ENCODE results near the gene SLC25A29.
"Not testable (repeated sequence)": the region's sequence is repeated elsewhere in the genome, so short reads cannot be mapped to it uniquely, and the experiment has no call there.

The SLC25A29 gene

DNA sequence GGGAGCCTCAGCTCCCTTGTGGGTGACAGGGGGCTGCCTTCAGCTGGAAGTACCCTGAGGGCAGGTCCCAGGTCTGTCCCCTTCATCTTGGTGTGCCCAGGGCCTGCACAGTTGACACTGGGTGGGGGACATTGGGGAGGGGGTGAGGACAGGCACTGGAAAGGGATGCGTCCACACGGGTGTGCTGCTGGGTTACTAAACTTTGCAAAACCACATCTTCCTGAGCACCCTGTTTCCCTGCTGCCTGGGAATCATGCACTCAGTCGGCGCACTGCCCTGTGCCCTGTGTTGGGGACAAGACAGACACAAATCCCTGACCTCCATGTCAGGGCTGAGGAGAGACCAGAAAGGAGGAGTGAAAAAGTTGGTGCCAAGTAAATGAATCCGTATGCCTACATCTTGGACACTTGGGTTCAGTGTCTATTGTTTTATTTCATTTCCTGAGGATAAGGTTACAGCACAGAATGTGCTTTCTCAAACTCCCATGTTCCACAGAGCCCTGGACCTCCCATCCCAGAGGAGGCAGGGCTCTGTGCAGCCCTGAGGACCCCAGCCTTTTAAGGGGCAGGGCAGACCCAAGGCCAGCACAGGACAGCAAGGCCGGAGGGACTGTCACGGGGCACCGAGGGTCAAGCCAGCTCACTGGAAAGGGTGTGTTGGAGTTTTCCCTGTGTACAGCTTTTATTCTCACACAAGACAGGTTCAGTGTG is 2.9 kb upstream of the SLC25A29 start:
- no peak for DNase-seq

DNA sequence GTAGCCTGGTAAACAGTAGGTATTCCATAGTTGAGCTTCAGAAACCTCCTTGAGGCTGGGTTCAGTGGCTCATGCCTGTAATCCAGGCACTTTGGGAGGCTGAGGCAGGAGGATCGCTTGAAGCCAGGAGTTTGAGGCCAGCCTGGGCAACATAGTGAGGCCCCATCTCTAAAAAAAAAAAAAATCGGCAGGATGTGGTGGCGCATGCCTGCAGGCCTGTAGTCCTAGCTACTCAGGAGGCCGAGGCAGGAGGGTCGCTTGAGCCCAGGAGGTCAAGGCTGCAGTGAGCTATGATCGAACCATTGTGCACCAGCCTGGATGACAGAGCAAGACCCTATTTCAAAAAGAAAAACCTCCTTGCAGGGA is 2.2 kb upstream of the SLC25A29 start:
- DNase-seq = not testable (repeated sequence)

DNA sequence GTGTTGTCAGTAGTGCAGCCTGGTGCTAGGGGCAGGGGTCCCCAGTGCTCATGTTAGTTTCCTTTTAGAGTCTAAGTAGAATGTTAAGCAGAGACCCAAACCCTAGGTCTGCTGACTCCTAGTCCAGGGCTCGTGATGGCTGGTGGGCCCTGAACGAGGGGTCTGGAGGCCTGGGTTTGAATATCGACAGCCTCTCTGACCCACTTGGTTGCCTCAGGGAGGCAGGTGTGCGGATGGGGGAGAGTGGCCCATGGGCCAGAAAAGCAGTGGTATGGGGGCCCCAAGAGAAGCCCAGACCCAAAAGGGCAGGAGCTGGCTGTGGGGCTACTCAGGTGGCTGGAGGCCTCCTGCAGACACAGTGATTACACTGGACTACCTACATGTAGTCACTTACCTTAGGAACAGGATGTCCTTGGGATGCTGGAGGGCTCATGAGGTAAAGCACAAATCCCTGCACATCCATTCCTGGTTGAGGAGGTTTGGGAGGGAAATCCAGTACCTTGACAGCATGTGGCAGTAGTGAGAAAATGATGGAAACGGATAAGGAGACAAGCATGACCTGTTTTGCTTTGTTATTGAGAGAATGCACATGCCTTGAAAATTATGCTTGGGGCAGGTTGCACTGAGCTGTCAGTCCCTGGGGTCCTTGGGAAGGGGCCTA is 1.7 kb upstream of the SLC25A29 start:
- no peak for DNase-seq

DNA sequence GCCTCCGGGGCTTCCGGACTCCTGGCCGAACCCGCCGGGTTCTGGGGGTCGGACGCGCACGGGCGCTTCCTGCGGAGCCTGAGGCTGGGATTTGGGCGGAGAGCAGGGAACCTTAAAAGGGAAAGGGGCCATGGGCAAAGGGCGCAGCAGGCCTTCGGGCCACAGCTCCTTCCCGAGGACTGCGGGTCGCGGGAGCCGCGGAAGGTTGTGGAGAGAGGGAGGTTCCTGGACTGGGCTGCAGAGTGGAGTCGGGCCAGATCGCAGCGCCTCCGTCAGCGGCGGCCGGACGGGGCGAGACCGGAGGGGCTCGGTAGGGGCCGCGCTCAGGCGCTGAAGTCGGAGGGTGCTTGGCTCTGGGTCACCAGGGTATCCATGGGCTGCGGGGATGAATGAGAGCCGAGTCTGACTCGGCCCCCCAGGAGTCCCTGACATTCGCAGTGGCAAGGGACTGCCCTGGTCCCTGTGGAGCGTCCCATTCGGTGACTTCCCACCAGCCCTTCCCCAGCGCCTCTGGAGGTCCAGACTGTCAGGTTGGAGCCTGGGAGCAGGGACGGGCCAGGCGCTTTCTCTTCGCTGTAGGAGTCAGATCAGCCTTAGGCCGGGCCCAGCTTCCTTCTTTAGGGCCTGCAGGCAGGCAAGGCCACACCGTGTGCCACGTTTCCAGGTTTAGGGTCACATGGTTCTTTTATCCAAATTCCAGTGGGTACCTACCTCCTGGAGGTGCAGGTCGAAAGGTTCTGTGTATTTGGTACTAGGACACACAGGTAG is 938 bp upstream of the SLC25A29 start:
- DNase-seq = no peak

DNA sequence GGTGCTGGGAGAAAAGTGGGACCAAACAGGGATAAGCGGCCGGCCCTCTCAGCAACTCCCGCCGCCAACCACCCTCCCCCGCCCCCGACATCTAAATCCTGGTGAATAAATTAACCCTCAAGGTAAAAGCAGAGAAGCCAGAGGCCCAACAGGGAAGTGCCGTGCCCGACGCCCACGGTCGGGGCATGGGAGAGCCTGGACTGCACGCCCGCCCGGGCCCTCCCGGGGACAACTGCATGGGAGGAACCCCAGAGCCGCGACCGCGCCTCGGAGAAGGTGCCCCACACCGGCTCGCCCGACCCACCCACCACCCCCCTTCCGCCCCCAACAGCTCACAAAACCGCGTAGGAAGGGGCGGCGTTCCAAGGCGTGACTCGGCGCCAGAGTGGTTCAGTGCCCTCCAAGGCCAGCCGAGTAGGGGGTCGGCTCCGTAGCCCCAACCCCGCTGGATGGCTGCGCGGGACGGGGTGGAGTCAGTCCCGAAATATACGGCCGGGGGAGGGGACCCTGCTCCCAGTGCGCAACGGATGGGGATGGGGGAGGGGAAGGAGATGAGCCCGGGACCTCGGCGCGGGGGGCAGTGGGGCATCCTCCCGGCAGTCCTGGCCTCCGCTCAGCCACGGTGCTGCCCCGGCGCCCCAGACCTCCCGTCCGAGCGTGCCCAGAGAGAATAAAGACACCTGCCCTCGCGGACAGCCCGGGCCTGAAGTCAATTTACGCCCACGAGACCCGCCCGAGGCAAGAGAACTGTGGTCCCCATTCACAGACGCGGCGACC is 732 bp downstream of the SLC25A29 start:
- DNase-seq = peak; percentile 64

DNA sequence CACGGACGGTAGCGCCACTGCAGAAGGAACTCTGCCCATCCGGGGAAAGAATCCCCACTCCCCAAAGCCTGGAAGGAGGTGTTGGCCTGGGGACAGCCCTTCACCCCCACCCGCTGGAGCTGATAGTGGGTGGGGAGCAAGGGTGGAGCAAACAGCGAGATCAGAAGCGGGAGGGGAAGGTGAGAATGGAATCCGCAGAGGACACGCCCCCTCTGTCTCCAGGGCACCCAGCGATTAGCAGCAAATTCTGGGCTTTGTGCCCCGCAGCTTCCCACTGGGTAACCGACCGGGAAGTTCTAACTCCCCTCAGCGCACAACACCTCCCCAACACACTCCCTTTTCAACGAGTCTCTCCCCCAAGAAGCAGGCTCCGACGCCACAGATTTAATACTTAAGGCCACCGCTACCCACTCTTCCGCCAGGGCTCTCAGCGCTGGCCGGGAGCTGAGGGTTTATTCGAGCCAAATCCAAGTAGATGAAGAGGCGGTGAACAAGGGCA is 1.4 kb downstream of the SLC25A29 start:
- no peak for DNase-seq

DNA sequence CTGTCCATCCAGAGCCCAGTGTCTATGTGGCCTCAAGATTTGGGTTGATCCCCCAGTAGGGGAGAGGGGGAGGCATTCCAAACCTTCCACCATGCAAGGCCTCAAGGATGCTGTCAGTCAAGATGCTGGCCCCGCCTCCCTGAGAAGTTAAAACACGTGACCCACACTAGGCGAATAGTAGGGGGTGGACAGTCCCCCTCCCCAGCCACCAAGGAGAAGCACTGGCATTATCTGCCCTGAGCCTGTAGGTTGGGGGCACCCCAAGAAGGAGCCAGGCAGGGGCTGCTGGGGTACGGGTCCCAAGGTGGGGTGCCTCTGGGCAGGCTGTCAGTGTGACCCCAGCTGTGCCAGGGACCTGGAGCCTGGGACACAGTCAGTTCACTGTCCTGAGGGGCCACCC is 2.3 kb downstream of the SLC25A29 start:
- no peak for DNase-seq

DNA sequence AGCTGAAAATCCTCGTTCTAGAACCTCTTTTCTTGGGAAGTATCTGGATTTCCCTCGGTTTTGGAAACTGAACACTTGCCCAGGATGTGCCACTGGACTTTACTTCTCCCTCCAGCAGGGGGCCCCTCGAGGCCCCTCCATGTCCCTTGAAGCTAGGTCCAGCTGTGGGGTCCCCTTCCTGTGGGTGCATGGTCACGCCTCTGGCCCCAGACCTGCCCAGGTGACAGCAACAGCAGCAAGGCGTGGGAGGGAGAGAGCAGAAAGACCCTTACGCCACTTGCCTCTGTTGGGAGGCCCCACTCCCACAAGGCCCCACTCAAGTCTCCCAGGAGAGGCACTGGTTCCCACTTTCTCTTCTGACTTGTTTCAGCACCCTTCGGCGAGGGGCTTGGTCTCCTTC is 3.1 kb downstream of the SLC25A29 start:
- no peak for DNase-seq

DNA sequence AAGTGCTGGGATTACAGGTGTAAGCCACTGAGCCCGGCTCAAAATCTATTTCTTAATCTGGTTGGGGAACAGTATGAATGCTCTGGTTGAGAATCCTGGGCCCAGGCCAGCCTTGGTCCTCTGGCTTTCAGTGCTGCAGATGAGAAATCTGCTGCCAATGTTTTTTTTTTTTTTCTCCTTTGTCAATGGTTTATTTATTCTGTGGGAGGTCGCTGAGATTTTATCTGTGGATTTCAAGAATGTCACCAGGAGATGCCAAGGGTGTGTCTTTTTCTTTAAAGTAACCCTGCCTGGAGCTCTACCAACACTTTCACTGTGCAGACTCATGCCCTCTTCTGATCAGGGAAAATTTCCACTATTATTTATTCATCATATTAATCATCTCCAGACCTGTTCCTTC is 3.6 kb downstream of the SLC25A29 start:
- no peak for DNase-seq

DNA sequence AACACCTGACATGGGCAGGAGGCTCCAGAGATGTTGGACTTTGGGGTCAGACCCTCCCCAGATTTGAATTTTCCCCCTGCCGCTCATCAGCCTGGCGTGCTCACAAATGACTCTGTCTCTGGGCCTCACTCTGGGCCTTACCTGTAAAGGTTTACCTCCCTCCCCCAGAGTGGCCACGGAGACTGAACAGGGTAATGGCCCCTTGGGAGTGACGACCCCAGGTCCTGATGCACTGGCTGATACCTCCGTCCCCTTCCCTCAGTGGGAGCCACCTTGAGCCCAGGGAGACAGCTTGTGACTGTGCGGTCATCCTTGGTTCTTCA is 7.0 kb downstream of the SLC25A29 start:
- no peak for DNase-seq

DNA sequence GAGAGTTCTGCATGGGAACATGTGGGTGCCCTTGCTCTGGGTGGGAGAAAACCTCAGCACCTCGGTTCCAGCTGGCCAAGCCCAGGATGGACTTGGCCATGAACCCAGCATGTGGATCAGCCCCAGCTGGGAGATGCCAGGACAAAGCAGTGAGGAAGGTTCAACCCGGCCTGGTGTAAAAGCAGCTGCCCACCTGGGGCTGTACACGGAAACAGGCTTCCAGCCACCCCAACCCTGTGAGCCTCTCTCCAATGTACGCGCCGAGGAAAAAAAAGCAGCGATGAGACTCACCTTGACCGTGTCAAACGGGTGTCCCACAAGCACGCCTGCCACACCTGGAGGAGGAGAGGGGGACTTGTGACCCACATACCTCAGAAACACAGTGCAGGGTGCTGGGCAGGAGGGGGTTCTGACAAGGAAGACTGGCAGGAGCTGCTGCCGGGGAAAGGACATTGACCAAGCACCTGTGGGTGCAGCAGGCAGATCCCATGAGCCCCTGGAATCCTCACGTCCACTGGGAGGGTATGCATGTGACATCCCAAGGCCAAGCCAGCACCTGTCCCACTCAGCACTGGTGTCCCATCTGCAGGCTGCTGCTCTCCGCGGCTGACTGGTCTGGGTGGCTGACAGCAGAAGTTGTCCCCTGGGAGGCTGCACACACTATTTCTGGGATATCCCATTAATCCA is 7.5 kb downstream of the SLC25A29 start:
- DNase-seq = no peak

DNA sequence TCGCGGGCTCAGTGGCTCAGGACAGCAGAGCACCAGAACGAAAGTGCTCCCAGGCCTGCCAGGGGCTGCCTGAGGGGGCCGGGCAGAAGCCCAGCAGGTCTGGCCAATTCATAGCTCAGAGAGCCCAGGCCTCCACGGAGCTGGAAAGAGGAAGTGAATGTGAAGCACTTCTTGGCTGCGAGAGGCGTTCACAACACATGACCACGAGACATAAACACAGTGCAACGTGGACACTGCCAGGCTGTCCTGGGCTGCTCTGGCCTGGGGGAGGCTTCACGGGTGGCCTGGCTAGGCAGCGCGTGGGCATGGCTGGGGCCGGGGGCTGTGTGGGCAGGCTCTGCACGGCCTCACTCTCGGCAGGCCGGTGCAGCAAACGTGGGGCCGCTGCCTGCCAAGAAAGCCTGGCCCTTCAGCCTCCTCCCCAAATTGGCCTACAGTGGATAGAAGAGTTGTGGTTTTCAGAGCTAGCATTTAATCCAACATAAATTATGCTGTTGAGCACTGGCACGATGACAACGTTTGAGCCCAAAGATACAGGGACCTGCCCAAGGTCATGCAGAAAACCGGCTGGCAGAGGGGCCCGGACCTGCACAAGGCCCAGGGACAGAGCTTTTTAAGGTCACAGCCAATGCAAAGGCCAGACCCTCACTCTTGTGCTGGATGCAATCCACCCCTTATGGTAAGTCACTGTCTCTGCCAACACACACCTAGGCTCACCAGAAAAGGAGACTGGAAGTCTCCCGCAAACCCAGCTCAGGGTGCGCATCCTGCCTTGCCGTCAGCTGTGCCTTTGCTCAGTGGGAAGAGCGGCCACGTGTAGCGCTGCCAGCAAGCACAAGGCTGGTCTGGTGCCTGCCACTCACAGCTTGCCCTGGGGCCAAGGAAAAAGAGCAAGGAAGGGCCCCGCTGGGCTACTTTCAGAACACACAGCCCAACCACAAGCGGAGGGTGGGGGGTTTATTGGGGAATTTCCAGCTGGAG is 8.6 kb downstream of the SLC25A29 start:
- DNase-seq = no peak

DNA sequence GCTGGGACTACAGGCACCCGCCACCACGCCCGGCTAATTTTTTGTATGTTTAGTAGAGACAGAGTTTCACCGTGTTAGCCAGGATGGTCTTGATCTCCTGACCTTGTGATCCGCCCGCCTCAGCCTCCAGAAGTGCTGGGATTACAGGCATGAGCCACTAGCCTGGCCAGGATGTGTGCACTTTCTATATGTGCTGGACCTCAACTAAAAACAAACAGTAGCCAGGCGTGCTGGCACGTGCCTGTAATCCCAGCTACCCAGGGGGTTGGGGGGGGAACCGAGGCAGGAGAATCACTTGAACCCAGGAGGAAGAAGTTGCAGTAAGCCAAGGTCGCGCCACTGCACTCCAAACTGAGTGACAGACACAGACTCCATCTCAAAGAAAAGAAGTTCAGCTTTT is 9.5 kb downstream of the SLC25A29 start:
- not testable (repeated sequence) for DNase-seq

DNA sequence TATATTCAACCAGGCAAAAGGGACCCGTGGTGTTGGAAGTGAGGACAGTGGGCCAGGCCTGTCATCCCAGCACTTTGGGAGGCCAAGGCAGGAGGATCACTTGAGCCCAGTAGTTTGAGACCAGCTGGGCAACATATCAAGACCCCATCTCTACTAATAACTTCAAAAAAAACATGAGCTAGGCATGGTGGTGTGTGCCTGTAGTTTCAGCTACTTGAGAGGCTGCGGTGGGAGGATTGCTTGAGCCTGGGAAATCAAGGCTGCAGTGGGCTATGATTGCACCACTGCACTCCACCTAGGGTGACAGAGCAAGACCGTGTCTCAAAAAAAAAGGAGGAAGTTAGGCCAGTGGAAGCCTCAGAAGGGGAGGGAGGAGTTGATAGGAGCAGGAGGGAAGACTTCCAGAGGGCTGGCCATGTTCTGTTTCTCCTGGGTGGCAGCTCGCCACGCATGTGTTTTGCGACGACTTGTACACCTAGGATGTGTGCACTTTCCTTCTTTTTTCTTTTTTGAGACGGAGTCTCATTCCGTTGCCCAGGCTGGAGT is 10.1 kb downstream of the SLC25A29 start:
- no peak for DNase-seq

DNA sequence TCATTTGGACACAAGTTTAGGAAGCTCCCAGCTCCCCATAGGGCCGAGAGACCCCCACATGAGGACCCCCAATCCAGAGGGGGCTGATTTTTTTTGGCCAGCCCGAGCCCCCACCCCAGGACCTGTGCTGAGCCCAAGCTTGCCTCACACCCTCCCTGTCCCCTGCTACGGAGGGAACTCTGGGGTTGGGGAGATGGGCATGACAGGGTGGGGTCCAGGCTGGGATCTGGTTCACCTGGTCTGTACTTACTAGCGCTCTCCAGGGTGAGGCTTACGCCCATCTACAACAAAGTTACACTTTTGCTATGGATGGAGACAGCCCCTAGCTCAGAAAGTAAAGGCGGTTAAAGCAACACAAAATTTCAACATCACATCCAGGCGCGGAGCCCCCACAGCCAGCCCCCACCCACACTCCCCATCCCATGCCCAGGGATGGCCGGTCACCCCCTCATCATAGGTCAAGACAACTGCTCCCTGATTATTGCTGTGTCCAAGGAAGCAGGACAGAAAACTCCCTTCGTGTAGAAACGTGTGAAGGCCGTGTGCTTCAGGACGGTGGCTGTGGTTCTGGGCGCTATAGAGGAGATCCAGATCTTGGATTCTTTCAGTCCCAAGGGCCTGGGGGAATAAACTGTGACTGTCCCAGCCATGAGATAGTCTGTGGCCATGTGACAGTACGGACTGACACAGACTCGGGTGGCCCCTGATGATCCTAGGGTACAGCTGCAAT is 10.7 kb downstream of the SLC25A29 start:
- DNase-seq = no peak

DNA sequence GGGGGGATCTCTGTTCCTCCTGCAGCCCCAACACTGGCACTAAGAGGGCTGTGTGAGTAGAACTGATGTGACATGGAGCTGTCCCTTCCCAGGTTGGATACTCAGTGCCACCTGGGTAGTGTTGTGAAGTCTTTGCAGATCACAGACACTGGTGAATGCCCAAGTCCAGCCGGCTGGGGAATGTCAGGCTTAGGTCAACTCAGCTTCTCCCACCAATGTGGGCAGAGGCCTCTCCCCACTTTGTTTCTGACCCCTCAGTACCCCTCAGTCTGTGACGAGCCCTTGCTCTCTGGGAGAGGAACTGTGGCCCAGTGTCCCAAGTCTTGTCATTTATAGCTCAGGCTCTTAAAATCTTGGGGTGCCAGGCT is 11.3 kb downstream of the SLC25A29 start:
- DNase-seq = no peak

DNA sequence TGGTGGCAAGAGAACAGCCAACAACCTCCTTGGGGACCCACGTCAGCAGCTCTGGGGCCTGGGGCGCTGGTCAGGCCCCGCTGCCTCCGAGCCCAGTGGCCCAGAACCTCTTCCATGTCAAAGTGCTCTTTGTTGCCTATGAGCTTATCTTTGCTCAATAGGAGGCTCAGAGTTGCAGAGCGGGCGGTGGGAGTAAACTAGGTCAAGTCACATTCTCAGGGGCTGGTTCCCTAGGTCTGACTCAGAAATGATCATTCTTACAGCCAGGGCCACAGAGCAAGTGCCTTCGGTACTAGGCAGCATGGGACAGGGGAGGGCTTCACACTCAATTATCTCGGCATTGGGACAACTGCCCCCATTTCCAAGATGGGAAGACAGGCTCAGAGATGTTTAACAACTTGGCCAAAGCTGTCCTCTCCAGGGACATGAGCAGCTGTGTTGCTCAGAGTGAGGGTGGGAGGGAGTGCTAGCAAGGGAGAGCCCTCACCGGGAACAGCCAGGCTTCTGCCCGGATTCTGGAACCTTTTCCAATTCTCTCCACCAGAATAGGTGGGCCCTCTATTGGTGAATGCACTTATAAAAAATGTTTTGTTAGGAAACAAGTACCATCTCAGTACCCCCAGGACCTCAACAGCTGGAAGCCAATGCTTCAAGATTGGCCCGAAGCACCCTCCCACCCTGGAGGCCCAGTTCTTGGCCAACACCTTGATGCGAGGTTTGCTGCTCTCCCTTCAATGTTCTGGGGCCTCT is 11.9 kb downstream of the SLC25A29 start:
- no peak for DNase-seq

DNA sequence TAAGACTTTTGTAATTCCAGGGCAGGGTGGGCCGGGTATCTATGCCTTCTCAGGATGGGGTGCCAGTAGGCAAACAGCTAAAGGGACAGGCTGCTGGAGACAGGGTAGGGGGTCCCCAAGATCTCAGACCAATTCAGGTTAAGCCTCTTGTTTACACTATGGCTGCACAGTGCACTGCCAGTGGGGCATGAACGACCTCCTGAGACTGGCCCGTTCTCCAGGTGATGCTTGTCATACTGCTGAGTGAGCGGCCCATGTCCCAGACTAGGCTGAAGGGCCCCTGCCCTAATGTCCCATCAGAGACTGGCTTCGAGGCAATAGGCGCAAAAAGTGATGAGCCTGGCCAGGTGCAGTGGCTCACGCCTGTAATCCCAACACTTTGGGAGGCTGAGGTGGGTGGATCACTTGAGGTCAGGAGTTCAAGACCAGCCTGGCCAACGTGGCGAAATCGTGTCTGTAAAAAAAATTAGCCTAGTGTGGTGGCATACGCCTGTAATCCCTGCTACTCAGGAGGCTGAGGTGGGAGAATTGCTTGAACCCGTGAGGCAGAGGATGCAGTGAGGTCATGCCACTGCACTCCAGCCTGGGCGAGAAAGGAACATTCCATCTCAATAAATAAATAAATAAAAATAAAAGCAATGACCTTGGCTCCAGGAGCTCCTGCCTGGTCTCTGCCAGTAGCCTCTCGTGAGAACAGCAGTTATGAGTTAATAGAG is 12.6 kb downstream of the SLC25A29 start:
- DNase-seq = no peak
